H9 (cell line): ENCODE results near the gene LRRC63. TPM values are rescaled to one million over a fixed set of nuclear protein-coding genes. Genes with fewer than 3 reads are reported as not detected.
"Not testable (repeated sequence)": the region's sequence is repeated elsewhere in the genome, so short reads cannot be mapped to it uniquely, and the experiment has no call there.

ENCODE experiments used
- DNase-seq: peaks from one replicate; pipeline ENCODE4 v3.0.0-alpha.2; 2017
- H2AFZ ChIP-seq: one replicate; pipeline ENCODE4 v1.6.1; 2013; ENCODE audit warnings: mild to moderate bottlenecking, low read length, control low read depth, moderate library complexity
- H2AK5ac ChIP-seq: 2 replicates; pipeline ENCODE4 v1.6.1; 2013; ENCODE audit warnings: low read length, control low read depth, mixed read lengths; ENCODE audit not compliant: insufficient read length
- H2BK120ac ChIP-seq: one replicate; pipeline ENCODE4 v1.6.1; 2013; ENCODE audit warnings: low read depth, mild to moderate bottlenecking, low read length, control low read depth, inconsistent platforms; ENCODE audit not compliant: poor library complexity, severe bottlenecking
- H2BK12ac ChIP-seq: 2 replicates; pipeline ENCODE4 v1.6.1; 2013; ENCODE audit warnings: low read length, control low read depth, mixed read lengths, low read depth; ENCODE audit not compliant: insufficient read length
- H2BK15ac ChIP-seq: 2 replicates; pipeline ENCODE4 v1.6.1; 2013; ENCODE audit warnings: low read depth, low read length, control low read depth
- H2BK20ac ChIP-seq: one replicate; pipeline ENCODE4 v1.6.1; 2013; ENCODE audit warnings: low read depth, mild to moderate bottlenecking, low read length, control low read depth, inconsistent platforms; ENCODE audit not compliant: poor library complexity, severe bottlenecking
- H2BK5ac ChIP-seq: 2 replicates; pipeline ENCODE4 v1.6.1; 2013; ENCODE audit warnings: low read length, control low read depth, mixed read lengths; ENCODE audit not compliant: insufficient read length
- H3K14ac ChIP-seq: 2 replicates; pipeline ENCODE4 v1.6.1; 2013; ENCODE audit warnings: low read length, control low read depth; ENCODE audit not compliant: insufficient read depth
- H3K18ac ChIP-seq: 2 replicates; pipeline ENCODE4 v1.6.1; 2013; ENCODE audit warnings: low read depth, mild to moderate bottlenecking, mixed read lengths, low read length, control low read depth; ENCODE audit not compliant: insufficient read length
- H3K23ac ChIP-seq: 2 replicates; pipeline ENCODE4 v1.6.1; 2013; ENCODE audit warnings: low read length, control low read depth, mixed read lengths, low read depth; ENCODE audit not compliant: insufficient read length
- H3K23me2 ChIP-seq: 2 replicates; pipeline ENCODE4 v1.6.1; 2013; ENCODE audit warnings: low read depth, mild to moderate bottlenecking, mixed read lengths, low read length, control low read depth; ENCODE audit not compliant: insufficient read length, poor library complexity, severe bottlenecking
- H3K27ac ChIP-seq: 2 replicates; pipeline ENCODE4 v1.5.1; 2013; ENCODE audit warnings: low read length, control low read depth, mixed read lengths, low read depth; ENCODE audit not compliant: insufficient read length
- H3K27me3 ChIP-seq: 2 replicates; pipeline ENCODE4 v1.6.1; 2013; ENCODE audit warnings: low read length, control low read depth, inconsistent platforms; ENCODE audit not compliant: insufficient read depth
- H3K4ac ChIP-seq: 2 replicates; pipeline ENCODE4 v1.6.1; 2013; ENCODE audit warnings: low read depth, mild to moderate bottlenecking, control low read depth, inconsistent platforms, low read length, moderate library complexity
- H3K4me1 ChIP-seq: 2 replicates; pipeline ENCODE4 v1.6.1; 2013; ENCODE audit warnings: low read length, control low read depth, inconsistent platforms; ENCODE audit not compliant: insufficient read depth
- H3K4me2 ChIP-seq: 2 replicates; pipeline ENCODE4 v1.6.1; 2013; ENCODE audit warnings: low read length, control low read depth, mixed read lengths; ENCODE audit not compliant: insufficient read length, insufficient read depth
- H3K56ac ChIP-seq: 2 replicates; pipeline ENCODE4 v1.6.1; 2013; ENCODE audit warnings: low read depth, mild to moderate bottlenecking, mixed read lengths, low read length, control low read depth; ENCODE audit not compliant: insufficient read length
- H3K79me1 ChIP-seq: 2 replicates; pipeline ENCODE4 v1.6.1; 2013; ENCODE audit warnings: low read depth, mild to moderate bottlenecking, moderate library complexity, low read length, control low read depth, inconsistent platforms; ENCODE audit not compliant: insufficient read depth, poor library complexity, severe bottlenecking
- H3K79me2 ChIP-seq: 2 replicates; pipeline ENCODE4 v1.6.1; 2013; ENCODE audit warnings: low read length, control low read depth, inconsistent platforms; ENCODE audit not compliant: insufficient read depth
- H3K9ac ChIP-seq: 2 replicates; pipeline ENCODE4 v1.6.1; 2013; ENCODE audit warnings: low read length, control low read depth, mixed read lengths; ENCODE audit not compliant: insufficient read length; ENCODE audit errors: extremely low read depth
- H3K9me3 ChIP-seq: one replicate; pipeline ENCODE4 v1.6.1; 2013; ENCODE audit warnings: low read depth, low read length, inconsistent platforms; ENCODE audit not compliant: control insufficient read depth
- H3T11ph ChIP-seq: one replicate; pipeline ENCODE4 v1.6.1; 2013; ENCODE audit warnings: mild to moderate bottlenecking, low read length, control low read depth, inconsistent platforms
- H4K20me1 ChIP-seq: one replicate; pipeline ENCODE4 v1.6.1; 2013; ENCODE audit not compliant: control insufficient read depth, insufficient read length, insufficient read depth
- H4K5ac ChIP-seq: 2 replicates; pipeline ENCODE4 v1.6.1; 2013; ENCODE audit warnings: low read depth, mild to moderate bottlenecking, mixed read lengths, low read length, control low read depth; ENCODE audit not compliant: insufficient read length
- H4K8ac ChIP-seq: replicated peaks from 2 replicates; pipeline ENCODE4 v1.6.1; 2013; ENCODE audit warnings: low read length, control low read depth, mixed read lengths, low read depth; ENCODE audit not compliant: insufficient read length
- H4K91ac ChIP-seq: 2 replicates; pipeline ENCODE4 v1.6.1; 2013; ENCODE audit warnings: low read depth, mild to moderate bottlenecking, moderate library complexity, mixed read lengths, low read length, control low read depth; ENCODE audit not compliant: insufficient read length
- H3K27ac Mint-ChIP-seq, 3 experiments: 2 replicates in 2 of 3; 3 replicates in 1 of 3; pipeline ENCODE4 v1.8.0; 2020 to 2021; ENCODE audit warnings: mixed read lengths in 3 of 3, mild to moderate bottlenecking in 1 of 3, moderate library complexity in 1 of 3
- H3K27me3 Mint-ChIP-seq: 2 replicates; pipeline ENCODE4 v1.8.0; 2021; ENCODE audit warnings: low read depth, mild to moderate bottlenecking, moderate library complexity, mixed read lengths
- H3K36me3 Mint-ChIP-seq, 3 experiments: 2 replicates in 2 of 3; 3 replicates in 1 of 3; pipeline ENCODE4 v1.8.0; 2020 to 2021; ENCODE audit warnings: low read depth in 3 of 3, mixed read lengths in 3 of 3; ENCODE audit not compliant: insufficient read depth in 1 of 3
- H3K4me1 Mint-ChIP-seq, 2 experiments: 2 replicates each; pipeline ENCODE4 v1.8.0; 2020; ENCODE audit warnings: mixed read lengths in 2 of 2
- H3K4me3 Mint-ChIP-seq, 2 experiments: 2 replicates in 1 of 2; 3 replicates in 1 of 2; pipeline ENCODE4 v1.8.0; 2020 to 2021; ENCODE audit warnings: mild to moderate bottlenecking in 2 of 2, mixed read lengths in 2 of 2, moderate library complexity in 1 of 2
- H3K9me3 Mint-ChIP-seq, 2 experiments: 2 replicates in 1 of 2; 3 replicates in 1 of 2; pipeline ENCODE4 v1.8.0; 2020; ENCODE audit warnings: mild to moderate bottlenecking in 2 of 2, mixed read lengths in 2 of 2, moderate library complexity in 1 of 2
- WGBS: extraction: QIAGEN DNeasy Blood & Tissue Kit; methylation state at CpG from one replicate; pipeline ENCODE4 v1.1.7; 2013; ENCODE audit warnings: missing lambda C conversion rate, low lambda C conversion rate, mixed read lengths; ENCODE audit not compliant: insufficient read length; ENCODE audit errors: extremely low coverage; 5-methylcytosine and 5-hydroxymethylcytosine counted together
- total RNA-seq: library from RNA; stranded (reverse); gene quantifications from 2 replicates; pipeline ENCODE4 v1.2.1, GENCODE V29; 2021

LRRC63 gene
- total RNA-seq, 1 experiment from 2014 or later = not detected

DNA sequence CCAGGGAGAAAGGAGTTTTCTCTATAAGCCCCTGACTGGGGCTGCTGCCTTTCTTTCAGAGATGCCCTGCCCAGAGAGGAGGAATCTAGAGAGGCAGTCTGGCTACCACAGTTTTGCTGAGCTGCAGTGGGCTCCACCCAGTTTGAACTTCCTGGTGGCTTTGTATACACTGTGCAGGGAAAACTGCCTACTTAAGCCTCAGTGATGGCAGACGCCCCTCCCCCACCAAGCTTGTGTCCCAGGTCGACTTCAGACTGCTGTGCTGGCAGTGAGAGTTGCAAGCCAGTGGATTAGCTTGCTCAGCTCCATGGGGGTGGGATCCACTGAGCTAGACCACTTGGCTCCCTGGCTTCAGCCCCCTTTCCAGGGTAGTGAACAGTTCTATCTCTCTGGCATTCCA, 8.5 kb downstream of the LRRC63 start:
- not testable (repeated sequence) for H3K14ac ChIP-seq, H3K27ac Mint-ChIP-seq, H2BK120ac ChIP-seq, H3K18ac ChIP-seq, H3K27me3 ChIP-seq, H3K9me3 Mint-ChIP-seq, H2BK15ac ChIP-seq, H4K91ac ChIP-seq, H2BK12ac ChIP-seq, H3K4me3 Mint-ChIP-seq, H4K5ac ChIP-seq, H3T11ph ChIP-seq, H2AFZ ChIP-seq, H2AK5ac ChIP-seq, H2BK5ac ChIP-seq, H3K23me2 ChIP-seq, H3K4me2 ChIP-seq, H3K4ac ChIP-seq, H4K20me1 ChIP-seq, H3K27ac ChIP-seq, H2BK20ac ChIP-seq, H3K56ac ChIP-seq, H4K8ac ChIP-seq, H3K36me3 Mint-ChIP-seq, H3K79me1 ChIP-seq, DNase-seq, H3K9me3 ChIP-seq, H3K23ac ChIP-seq, H3K4me1 Mint-ChIP-seq, H3K9ac ChIP-seq, H3K79me2 ChIP-seq, H3K4me1 ChIP-seq
- H3K27me3 Mint-ChIP-seq = peaks cover 15% of the 10 kb centered on the region
- WGBS = no CpG with 5 or more reads among the region's 2 CpGs
